Ascending aorta (tissue), 2 donors: ENCODE results near the gene DNAJB1. TPM values are rescaled to one million over a fixed set of nuclear protein-coding genes. Genes with fewer than 3 reads are reported as not detected.

Experiments used
- DNase-seq, 2 donors: peaks; one replicate each; pipeline ENCODE4 v3.0.0-alpha.2; 2019; ENCODE audit warnings: low spot score in 2 of 2
- H3K27ac ChIP-seq, 2 donors: fragments of 200-600 bp; sonication (generic); one replicate each; pipeline ENCODE4 v1.5.1; 2016 to 2017; ENCODE audit warnings: mild to moderate bottlenecking in 1 of 2
- H3K27me3 ChIP-seq: fragments of 200-600 bp; sonication (generic); one replicate; pipeline ENCODE4 v1.5.1; 2017
- H3K36me3 ChIP-seq, 2 donors: fragments of 200-600 bp; sonication (generic); one replicate each; pipeline ENCODE4 v1.5.1; 2016
- H3K4me1 ChIP-seq, 2 donors: fragments of 200-600 bp; sonication (generic); one replicate each; pipeline ENCODE4 v1.5.1; 2016 to 2017; ENCODE audit warnings: mild to moderate bottlenecking in 1 of 2
- H3K4me3 ChIP-seq, 2 donors: fragments of 200-600 bp; sonication (generic); one replicate each; pipeline ENCODE4 v1.5.1; 2016 to 2017; ENCODE audit warnings: mild to moderate bottlenecking in 1 of 2
- H3K9me3 ChIP-seq, 2 donors: fragments of 200-600 bp; sonication (generic); one replicate each; pipeline ENCODE4 v1.5.1; 2016
- CTCF ChIP-seq, 3 experiments: fragments of 200-600 bp in 2 of 3; fragments of 450-650 bp in 1 of 3; sonication (generic) in 2 of 3; IDR thresholded peaks; one replicate each; pipeline ENCODE4 v1.5.1; 2016 to 2019; ENCODE audit warnings: antibody characterized with exemption in 3 of 3, mild to moderate bottlenecking in 1 of 3, moderate library complexity in 1 of 3
- intact Hi-C: fragments of 100-400 bp; cut with DNase I; formaldehyde crosslinking; loops from one replicate; pipeline ENCODE4 v1.15.1; 2023
- total RNA-seq: library from RNA; depleted of rRNA; stranded (reverse); fragments of >200 nt; gene quantifications from one replicate; pipeline ENCODE4 v1.1.0, GENCODE V29; 2016

The DNAJB1 gene
- total RNA-seq, 1 donor from 2014 or later = 73.8 TPM

- Histone ChIP-seq H3K36me3 (no peaks in the 10 kb centered on the region), H3K4me1 (peaks cover 0 to 9% of the 10 kb centered on the region in 2 donors), H3K4me3 (peak overlapping the region; percentile 69 to 91), H3K27ac (peak overlapping the region; percentile 20 to 53), H3K9me3 (no peaks in the 10 kb centered on the region), H3K27me3 (no peaks in the 10 kb centered on the region)
- TF ChIP-seq CTCF (IDR thresholded peaks at IDR 0.05) = no peak
- no peak for DNase-seq
- intact Hi-C loops = loop anchor here (1.0 kb wide), 3 partner anchors 10 to 392 kb away; partner anchors contain the start of genes ASF1B, DNAJB1 and GIPC1
Measured at GRCh38 chr19:14528419-14529253, 10.4 kb upstream of the DNAJB1 start.

- H3K27me3 ChIP-seq = no peaks in the 10 kb centered on the region
- DNase-seq = no peak
- peaks cover 0 to 9% of the 10 kb centered on the region in 2 donors for H3K4me1 ChIP-seq
- H3K9me3 ChIP-seq = no peaks in the 10 kb centered on the region
- no peak for TF ChIP-seq CTCF (IDR thresholded peaks at IDR 0.05)
- no peak overlapping the region for H3K27ac ChIP-seq
- no peak overlapping the region for H3K4me3 ChIP-seq
- intact Hi-C loops = no loop called here
- no peaks in the 10 kb centered on the region for H3K36me3 ChIP-seq
Measured at GRCh38 chr19:14526423-14526822, 8.2 kb upstream of the DNAJB1 start.

GRCh38 chr19:14525729-14526128 lies 7.5 kb upstream of the DNAJB1 start:
- no peak overlapping the region for H3K4me3 ChIP-seq
- H3K9me3 ChIP-seq = no peaks in the 10 kb centered on the region
- DNase-seq = no peak
- H3K27ac ChIP-seq = no peak overlapping the region
- TF ChIP-seq CTCF (IDR thresholded peaks at IDR 0.05) = no peak
- intact Hi-C loops = no loop called here
- H3K36me3 ChIP-seq = no peaks in the 10 kb centered on the region
- H3K4me1 ChIP-seq = peaks cover 0 to 7% of the 10 kb centered on the region in 2 donors
- H3K27me3 ChIP-seq = no peaks in the 10 kb centered on the region

- Histone ChIP-seq H3K36me3 (peaks cover 8 to 10% of the 10 kb centered on the region in 2 donors), H3K27me3 (no peaks in the 10 kb centered on the region), H3K9me3 (no peaks in the 10 kb centered on the region), H3K4me3 (no peak overlapping the region), H3K4me1 (peaks cover 8 to 21% of the 10 kb centered on the region in 2 donors), H3K27ac (no peak overlapping the region)
- no peak for TF ChIP-seq CTCF (IDR thresholded peaks at IDR 0.05)
- intact Hi-C loops = no loop called here
- DNase-seq = no peak
Measured at GRCh38 chr19:14520543-14520942, 2.3 kb upstream of the DNAJB1 start.

- Histone ChIP-seq H3K4me1 (peaks cover 8 to 27% of the 10 kb centered on the region in 2 donors), H3K27me3 (no peaks in the 10 kb centered on the region), H3K36me3 (peaks cover 14 to 16% of the 10 kb centered on the region in 2 donors), H3K27ac (peak overlapping the region in 1 of 2 donors; percentile 94), H3K4me3 (no peak overlapping the region), H3K9me3 (no peaks in the 10 kb centered on the region)
- no peak for TF ChIP-seq CTCF (IDR thresholded peaks at IDR 0.05)
- DNase-seq = no peak
- intact Hi-C loops = no loop called here
Measured at GRCh38 chr19:14519860-14520407, 1.7 kb upstream of the DNAJB1 start.
